ENCODE results near the gene RFT1.

Gene RFT1, protein sequence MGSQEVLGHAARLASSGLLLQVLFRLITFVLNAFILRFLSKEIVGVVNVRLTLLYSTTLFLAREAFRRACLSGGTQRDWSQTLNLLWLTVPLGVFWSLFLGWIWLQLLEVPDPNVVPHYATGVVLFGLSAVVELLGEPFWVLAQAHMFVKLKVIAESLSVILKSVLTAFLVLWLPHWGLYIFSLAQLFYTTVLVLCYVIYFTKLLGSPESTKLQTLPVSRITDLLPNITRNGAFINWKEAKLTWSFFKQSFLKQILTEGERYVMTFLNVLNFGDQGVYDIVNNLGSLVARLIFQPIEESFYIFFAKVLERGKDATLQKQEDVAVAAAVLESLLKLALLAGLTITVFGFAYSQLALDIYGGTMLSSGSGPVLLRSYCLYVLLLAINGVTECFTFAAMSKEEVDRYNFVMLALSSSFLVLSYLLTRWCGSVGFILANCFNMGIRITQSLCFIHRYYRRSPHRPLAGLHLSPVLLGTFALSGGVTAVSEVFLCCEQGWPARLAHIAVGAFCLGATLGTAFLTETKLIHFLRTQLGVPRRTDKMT

DNA sequence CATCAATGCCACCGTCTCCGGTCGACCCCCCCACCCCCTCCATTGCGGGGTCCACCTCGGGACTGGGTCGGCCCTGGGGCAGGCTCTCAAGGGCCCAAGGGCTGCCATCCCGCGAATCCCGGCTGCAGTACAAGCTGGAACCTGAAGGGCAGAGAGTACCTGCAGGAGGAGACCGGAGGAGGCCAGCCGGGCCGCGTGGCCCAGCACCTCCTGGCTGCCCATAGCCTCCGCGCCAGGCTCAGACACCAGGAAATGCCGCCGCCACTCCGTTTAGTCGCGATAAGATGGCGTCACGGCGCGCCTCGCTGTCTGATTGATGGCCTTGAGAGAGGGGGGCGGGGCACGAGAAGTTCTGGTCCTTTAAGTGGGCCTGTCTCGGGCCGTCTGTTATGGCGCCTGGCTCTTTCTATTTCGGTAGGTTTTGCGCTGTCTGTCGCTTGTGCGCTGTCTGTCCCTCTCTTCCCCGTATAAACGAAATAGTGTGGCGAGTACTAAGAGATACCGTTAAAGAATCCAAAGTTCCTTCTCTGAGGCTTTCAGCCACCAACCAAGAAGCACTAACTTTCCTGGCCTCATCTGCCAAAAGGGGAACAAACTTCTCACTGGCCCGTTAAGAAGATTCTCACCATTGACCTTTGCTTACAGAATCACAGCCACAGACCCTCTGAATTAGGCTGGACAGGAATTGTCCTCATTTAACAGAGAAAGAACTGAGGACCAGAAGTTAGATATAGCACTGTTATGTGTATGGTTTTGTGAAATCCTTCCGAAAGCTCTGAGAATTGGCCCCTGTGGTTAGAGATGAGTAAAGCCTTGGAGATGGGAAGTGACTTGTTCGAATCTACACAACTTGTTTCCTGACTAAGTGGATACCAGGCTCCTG, at the start of gene RFT1:
Gene RFT1 (minus strand): TSS at position 257 of the 883 bp plus-strand sequence. CDS start 35 bp downstream, at position 222.
- peak; percentile 83 for DNase-seq

DNA sequence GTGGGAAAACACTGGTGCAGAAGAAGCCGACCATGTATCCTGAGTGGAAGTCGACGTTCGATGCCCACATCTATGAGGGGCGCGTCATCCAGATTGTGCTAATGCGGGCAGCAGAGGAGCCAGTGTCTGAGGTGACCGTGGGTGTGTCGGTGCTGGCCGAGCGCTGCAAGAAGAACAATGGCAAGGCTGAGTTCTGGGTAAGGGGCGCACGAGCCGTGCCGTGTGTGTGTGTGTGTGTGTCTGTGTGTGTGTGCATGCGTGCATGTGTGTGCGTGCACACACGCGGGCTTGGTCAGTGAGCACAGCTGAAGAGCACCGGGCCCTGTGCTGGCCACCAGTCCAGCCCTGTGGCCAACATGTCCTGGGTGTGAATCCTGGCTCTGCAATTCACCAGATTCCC, 49.3 kb upstream of the RFT1 start:
- DNase-seq: no peak

DNA sequence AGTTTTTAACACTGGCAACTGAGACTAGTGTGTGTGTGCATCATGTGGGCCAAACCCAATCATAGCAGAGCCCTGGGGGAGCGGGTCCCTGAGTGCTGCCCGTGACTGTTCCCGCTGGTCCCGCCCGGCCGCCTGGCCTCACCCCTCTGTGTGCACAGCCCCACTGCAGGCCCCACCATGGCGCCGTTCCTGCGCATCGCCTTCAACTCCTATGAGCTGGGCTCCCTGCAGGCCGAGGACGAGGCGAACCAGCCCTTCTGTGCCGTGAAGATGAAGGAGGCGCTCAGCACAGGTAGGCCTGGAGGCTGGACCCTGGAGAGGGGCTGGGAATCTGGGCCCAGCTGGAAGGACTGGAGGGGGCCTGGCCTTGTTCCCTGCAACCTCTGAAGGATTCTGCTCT, 48.0 kb upstream of the RFT1 start:
- no peak for DNase-seq

DNA sequence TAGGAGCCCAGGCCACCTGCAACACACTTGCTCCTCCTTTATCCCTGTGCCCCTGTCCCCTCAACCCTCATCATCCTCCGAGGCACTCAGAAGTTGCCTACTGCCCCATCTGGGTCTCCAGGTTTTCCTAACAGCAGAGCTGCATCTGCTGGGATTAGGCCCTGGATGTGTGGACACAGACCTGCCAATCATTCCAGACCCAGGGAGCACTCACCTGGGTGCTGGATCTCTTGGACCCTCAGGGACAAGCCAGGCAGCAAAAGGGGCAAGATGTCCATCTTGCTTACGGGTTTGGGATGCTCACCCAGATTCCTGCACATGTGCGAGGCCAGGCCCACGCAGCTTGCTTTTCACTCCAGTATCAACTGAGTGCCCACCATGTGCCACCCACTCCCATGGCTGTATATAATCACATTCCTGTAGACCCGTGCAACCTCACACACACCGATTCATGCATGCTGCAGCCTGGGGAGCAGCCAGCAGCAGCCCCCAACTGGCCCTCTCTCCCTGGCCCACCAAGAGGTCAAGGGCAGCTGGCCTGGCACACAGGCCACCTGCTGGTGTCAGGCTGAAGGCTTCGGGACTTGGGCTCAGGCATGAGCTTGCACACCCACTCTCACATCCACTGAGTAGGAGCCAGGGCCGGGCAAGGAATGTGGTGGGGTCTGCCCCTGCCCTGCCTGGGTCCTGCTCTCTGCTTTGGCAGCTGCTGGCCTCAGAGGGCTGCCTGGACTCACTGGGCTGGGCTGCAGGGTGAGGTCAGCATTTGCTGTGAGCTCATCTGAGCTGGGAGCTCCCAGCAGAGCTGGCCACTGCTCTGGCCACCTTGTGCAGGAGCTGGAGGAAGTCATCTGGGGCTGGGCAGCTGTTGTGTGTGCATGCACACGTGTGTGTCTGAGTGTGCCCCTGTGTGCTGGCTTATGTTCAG, 45.6 kb upstream of the RFT1 start:
- no peak for DNase-seq

DNA sequence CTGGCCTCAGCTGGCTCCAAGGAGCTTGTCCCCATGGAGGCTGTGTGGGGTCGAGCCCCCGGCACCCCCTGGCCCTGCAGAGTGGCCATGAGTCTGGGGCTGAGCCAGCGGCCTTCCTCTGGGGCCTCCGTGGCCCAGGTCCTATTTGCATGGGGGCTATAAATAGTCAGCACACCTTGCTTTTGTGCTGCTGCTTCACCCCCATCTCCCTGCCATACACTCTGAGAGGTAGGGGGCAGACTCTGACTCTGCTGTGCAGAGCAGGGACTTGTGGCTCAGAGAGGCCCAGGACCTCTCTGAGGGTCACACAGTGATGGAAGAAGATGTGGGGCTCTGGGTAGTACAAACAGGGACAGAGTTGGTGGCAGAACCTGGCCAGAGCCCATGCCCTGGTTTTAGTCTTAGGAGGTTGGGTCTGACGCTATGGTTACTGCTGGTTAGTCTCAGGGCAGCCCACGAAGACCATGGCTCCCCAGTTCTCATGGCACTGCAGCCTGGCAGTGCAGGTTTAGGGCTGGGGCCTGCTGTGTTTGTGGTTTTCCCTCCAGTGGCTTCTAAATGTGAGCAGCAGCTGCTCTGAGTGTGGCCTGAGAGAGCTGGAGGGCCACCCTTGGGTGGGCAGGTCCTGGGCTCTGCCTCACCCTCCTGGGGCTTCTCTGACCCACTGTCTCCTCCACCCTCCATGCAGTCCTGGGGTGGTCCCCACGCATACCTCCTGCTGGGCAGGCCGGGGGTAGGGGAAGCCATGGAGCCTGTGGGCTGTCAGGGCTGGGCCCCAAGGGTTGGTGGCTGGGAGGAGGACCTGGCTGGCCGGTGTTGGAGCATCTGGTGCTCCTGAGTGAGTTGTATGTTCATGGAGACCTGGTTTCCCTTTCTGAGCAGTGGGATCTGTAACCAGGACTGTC, 44.4 kb upstream of the RFT1 start:
- no peak for DNase-seq

DNA sequence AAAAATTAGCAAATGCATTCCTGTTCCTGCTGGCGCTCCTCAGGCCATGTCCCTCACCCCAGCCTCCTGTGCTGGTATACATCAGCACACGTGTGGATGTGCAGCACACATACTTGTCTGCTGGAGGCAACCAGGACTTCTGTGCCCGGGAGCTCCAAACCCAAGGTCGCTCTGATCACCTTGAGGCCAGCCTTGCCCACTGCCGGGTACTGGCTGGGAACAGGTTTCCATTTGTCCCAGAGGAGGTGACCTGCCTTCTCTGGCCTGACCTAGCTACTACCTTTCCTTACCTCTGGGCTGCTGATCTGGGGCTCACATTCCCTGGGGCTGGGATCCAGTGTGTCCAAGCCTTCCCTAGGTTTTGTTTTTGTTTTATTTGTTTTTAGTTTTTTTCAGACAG, 42.9 kb upstream of the RFT1 start:
- DNase-seq: no peak

DNA sequence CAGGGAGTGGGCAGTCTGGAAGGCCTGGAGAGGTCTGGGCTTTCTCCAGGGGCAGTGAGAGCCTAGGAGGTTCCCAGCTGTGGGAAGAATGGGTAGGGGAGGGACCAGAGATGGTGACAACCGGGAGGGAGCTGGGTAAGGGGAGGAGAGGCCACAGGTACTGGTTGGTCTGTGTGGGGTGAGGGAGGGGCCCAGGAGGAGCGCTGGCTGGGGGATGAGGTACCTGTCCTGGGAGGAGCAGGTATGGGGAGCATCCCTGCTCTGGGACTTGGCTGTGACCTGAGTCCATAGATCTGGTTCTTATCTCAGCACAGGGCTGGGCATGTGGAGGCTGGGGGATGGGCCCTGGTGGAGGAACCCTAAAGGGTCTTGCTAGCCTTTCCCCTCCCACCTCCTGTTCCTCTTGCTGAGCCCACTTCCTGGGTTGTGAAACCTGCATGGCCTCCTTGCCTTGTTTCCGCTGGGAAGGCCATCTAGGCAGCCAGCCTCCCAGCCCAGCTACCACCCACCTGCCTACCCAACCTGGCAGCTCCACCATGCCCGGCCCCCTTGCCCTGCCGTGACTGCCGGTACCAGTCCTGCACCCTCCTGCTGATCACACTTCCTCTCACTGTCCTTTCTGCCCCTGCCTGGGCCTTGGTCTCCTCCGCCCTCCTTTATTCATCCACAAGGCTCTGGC, 41.7 kb upstream of the RFT1 start:
- no peak for DNase-seq

DNA sequence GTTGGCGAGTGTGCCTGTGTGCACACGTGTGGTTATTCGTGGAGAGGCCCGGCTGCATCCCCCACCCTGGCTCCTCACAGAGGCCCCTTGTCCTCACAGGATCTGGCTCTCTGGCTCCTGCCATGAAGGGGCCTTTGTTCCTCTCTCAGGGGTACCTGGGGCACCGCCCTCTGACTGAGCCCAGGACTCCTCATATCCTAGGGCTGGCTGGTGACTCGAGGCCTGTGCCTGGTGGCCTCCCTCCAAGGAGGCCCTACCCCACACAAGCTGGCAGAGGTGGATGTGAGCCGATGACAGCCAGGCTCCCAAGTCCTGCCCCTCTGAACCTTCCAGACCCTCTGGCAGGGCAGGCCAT, 40.8 kb upstream of the RFT1 start:
- no peak for DNase-seq

DNA sequence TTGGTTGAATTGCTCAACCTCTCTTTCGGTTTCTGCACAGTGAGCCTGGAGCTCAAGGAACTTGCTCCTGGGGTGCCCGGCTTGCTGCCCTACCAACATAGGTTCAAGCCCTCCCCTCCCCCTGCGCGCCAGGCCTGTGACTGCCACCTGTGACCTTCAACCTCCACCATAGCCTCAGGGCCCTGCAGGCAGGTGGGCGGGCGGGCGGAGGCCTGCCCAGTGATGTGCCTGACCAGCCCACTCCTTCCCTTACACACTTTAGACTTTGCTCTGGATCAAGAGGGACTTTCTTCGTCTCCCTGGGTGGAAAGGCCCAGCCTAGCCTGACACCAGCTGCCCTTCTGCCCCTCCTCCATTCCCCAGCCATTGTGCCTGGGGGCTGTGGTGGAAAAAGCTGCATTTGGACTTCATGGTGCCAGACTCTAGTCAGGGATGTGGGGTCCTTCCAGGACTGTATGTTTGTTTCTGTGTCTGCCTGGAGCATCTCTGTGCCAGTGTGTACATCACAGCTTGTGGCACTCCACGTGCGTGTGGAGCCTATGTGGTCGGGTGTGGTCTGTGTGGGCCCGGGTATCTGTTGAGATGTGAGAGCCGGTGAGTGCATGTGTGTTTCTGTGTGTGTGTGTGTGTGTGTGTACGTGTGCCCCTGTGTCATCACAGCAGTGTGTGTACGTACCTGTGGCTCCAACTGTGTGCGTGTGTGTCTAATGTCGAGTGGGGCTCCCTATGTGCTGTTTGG, 40.3 kb upstream of the RFT1 start:
- DNase-seq: no peak

DNA sequence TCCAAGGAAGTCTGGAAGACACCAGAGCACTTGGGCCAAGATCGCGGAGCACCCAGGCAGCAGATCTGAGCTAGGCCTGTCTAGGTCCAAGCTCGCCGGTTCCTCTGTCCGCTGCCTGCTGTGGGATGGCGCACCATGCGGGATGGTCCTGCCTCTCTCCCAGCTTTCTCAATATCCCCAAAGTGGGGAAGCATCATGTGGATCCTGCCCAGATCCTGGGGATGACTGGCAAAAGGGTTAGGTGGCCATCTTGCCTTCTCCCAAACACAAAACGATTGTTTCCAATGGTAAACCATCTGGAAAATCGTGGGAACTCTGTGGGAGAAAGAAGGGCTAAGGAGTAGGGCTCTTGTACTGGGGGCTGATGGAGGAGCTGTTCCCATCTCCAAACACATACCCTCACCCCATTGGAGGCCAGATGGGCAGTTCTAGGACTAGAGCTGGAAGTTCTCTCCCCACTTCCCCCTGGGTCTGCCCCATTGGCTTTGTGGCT, 39.6 kb upstream of the RFT1 start:
- no peak for DNase-seq

DNA sequence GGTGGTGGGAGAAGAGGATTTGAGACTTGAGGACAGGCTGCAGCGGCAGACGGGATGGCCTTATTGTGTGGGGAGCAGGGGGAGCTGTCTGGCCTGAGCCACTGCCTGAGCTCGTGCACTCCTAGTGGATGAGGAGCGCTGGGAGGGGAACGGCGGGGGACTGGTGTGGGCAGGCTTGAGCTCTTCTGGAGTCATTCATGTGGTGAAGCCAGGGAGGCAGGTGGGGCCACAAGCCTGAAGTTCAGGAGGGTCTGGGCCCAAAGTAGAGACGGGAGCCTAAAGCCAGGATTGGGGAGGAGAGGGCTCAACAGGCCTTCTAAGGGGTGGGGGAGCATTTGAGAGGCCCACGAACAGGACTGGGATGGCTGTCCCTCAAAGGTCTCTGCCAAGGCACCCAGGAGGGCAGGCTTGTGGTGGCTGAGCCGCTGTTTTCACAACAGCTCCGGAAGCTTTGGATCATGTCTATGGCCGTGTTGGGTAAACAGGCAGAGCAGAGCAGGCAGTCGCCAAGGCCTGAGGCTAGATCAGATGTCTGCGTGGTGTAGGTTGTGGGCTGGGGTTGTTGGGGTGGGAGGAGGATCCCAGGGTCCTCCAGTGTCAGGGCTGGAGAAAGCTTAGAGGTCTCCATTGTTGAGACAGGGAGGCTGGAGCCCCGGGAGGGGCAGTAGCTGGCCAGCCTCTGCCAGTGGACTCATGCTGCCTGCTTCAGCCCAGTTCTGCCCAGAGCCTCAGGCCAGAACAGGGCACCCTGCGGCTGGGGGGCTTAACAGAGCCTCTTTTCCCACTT, 39.0 kb upstream of the RFT1 start:
- no peak for DNase-seq

DNA sequence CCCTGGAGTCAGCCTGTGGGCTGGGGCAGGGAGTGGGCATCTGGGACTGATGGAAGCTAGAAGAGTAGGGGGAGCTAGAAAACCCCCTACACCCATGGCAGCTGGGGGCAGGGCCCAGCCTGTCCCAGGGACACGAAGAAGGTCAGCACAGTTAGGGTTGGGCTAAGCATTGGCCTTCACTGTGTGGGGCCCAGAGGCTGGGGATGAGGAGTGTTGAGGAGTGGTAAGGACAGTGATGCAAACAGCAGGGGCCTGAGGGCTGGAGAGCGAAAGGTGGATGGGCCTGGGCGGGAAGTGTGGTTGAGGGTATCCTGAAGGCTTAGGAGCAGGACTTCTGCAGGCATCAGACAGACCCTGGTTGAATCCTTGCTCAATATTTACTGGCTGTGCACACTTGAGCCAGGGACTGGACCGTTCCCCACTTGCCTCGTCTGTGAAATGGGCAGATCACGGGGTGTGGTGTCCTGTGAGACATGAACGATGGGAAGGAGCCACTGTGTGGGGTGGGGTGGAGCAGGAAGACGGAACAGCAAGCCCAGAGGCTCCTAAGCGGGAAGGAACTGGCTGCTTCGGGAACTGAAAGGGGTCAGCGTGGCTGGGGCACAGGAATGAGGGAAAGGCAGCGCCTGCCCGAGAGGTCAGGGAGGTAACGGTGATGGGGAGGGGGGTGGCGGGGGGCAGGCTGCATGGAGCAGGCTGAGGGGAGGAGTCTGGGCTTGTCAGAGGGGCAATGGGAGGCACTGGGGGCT, 38.1 kb upstream of the RFT1 start:
- DNase-seq: no peak

DNA sequence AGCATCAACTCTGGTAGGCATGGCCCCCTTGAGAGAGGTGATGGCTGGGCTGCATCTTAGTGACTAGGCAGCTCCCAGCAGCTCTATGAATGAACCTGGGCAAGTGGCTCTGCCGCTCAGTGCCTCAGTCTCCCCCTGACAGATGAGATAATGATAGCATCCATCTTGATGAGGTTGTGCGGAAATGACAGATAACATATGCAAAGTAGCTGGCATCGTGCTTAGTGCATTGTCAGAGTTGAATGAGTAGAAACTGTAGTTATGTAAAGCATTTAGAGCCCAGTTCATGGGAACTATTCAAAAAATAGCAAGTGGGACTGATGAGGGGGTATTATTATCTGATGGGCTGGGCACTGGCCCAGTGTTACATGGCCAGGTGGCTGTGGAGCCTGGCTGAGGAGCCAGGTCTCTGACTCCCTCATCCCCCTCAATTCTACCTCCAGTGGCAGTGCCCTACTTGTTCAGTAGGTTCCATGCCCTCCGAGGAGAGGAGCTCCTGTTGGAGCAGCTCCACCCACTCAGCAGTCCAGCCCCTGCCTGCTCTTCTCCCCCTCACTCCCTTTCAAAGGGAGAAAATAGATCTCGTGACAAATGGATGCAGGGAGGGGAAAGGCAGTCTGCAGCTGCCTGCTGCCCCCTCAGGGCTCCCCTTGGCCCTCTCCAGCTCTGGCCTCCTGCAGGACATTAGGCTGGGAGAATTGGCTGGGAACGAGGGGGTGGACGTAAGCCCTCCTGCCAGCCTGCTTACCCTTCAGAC, 37.4 kb upstream of the RFT1 start:
- no peak for DNase-seq

DNA sequence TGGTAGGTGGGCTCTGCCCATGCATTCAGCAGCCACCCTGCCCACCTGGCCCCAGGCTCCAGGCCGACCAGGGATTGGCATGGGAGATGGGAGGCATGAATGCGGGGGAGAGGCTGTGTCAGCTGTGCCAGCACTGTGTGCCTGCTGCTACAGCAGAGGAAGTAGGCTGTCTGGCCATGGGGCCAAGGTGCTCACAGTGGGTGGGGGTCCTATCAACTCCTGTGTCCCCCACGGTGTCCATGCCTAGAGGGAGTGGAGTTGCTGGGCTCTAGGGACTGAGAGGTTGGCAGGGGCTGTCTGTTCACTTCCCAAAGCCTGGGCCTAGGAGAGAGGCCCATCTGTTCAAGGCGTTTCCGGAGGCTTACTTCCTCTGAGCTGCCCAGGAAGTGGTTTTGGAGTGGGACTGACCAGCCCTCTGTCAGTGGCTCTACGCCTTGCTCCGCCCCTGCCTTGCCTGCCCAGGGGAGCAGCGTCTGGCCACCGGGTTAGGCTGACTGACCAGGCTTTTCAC, 36.6 kb upstream of the RFT1 start:
- DNase-seq: no peak

DNA sequence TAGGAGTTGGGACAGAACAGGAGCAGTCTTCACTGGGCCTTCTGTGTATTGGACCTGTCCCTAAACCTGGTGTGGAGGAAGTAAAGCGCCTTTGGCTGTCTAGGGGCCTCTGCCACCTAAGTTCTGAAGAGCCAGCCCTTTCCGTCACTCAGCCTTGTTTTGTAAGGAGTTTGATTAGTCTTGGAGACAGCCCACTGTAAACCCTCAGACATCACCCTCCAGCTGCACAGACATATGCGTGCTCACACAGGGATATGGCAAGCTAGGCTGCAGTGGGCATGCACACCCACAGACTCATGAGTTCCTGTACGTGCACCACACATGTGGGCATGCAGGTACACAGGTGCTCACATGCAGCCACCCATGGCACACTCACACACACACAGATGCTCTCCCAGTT, 36.0 kb upstream of the RFT1 start:
- DNase-seq: no peak

DNA sequence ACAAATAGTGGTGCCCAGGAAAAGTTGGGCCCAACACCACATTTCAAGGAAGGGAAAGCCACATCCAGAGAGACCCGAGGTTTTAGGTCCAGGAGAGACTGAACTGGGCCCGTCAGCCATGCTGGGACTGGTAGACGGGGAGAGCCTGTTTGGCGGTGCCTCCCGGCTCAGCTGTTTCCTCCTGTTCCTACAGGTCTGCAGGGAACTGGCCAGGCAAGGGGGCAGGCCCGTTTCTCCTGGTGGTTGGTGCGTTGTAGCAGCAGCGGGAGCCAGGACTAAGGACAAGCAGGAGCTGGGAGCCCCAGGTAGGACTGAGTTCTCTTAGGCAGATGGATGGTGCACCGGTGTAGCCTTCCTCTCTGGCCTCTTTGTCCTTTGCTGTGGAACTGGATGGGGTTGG, 34.7 kb upstream of the RFT1 start:
- no peak for DNase-seq
